GM23248 (cell line): ENCODE data around the gene DYNLT1. TPM values are rescaled to one million over a fixed set of nuclear protein-coding genes. Genes with fewer than 3 reads are reported as not detected.
"Not testable (repeated sequence)": the region's sequence is repeated elsewhere in the genome, so short reads cannot be mapped to it uniquely, and the experiment has no call there.

Experiments
- DNase-seq: peaks from one replicate; pipeline ENCODE4 v3.0.0-alpha.2; 2015
- H2AFZ ChIP-seq: fragments of 200-600 bp; sonication (generic); 2 replicates; pipeline ENCODE4 v1.6.1; 2016; ENCODE audit warnings: antibody characterized with exemption
- H3F3A ChIP-seq: fragments of 200-600 bp; sonication (generic); 2 replicates; pipeline ENCODE4 v1.6.1; 2016; ENCODE audit warnings: mild to moderate bottlenecking, antibody characterized with exemption, mixed run types; ENCODE audit not compliant: insufficient read depth
- H3K27ac ChIP-seq: fragments of 200-600 bp; sonication (generic); 2 replicates; pipeline ENCODE4 v1.5.1; 2016; ENCODE audit warnings: mild to moderate bottlenecking
- H3K27me3 ChIP-seq: fragments of 200-600 bp; sonication (generic); replicated peaks from 2 replicates; pipeline ENCODE4 v1.6.1; 2016; ENCODE audit warnings: mild to moderate bottlenecking; ENCODE audit not compliant: insufficient read depth
- H3K36me3 ChIP-seq: fragments of 200-600 bp; sonication (generic); 2 replicates; pipeline ENCODE4 v1.6.1; 2016; ENCODE audit warnings: low read depth, mild to moderate bottlenecking
- H3K4me1 ChIP-seq: fragments of 200-600 bp; sonication (generic); 2 replicates; pipeline ENCODE4 v1.6.1; 2016; ENCODE audit warnings: mild to moderate bottlenecking; ENCODE audit not compliant: insufficient read depth
- H3K4me2 ChIP-seq: fragments of 200-600 bp; sonication (generic); one replicate; pipeline ENCODE4 v1.6.1; 2016; ENCODE audit warnings: mild to moderate bottlenecking; ENCODE audit not compliant: unreplicated experiment
- H3K4me3 ChIP-seq: fragments of 200-600 bp; sonication (generic); 2 replicates; pipeline ENCODE4 v1.5.1; 2016; ENCODE audit warnings: mild to moderate bottlenecking
- H3K79me2 ChIP-seq: fragments of 200-600 bp; sonication (generic); 2 replicates; pipeline ENCODE4 v1.6.1; 2016; ENCODE audit warnings: mild to moderate bottlenecking; ENCODE audit not compliant: insufficient read depth
- H3K9ac ChIP-seq: fragments of 200-600 bp; sonication (generic); 2 replicates; pipeline ENCODE4 v1.6.1; 2016; ENCODE audit warnings: mild to moderate bottlenecking
- H3K9me2 ChIP-seq: fragments of 200-600 bp; sonication (generic); 2 replicates; pipeline ENCODE4 v1.6.1; 2016; ENCODE audit warnings: mixed run types, mild to moderate bottlenecking, moderate library complexity; ENCODE audit not compliant: insufficient read depth
- H3K9me3 ChIP-seq: fragments of 200-600 bp; sonication (generic); one replicate; pipeline ENCODE4 v1.6.1; 2017; ENCODE audit warnings: low read depth
- H4K20me1 ChIP-seq: fragments of 200-600 bp; sonication (generic); 2 replicates; pipeline ENCODE4 v1.6.0; 2016; ENCODE audit not compliant: insufficient read depth
- EZH2 ChIP-seq: fragments of 200-600 bp; sonication (generic); IDR thresholded peaks from 2 replicates; pipeline ENCODE4 v1.6.1; 2018; ENCODE audit warnings: antibody characterized with exemption, mild to moderate bottlenecking; ENCODE audit not compliant: insufficient read depth, poor library complexity, severe bottlenecking
- EZH2phosphoT487 ChIP-seq: fragments of 200-600 bp; sonication (generic); IDR thresholded peaks from 2 replicates; pipeline ENCODE4 v1.6.1; 2018; ENCODE audit warnings: antibody characterized with exemption, moderate library complexity, mild to moderate bottlenecking, low read depth; ENCODE audit not compliant: insufficient read depth
- WGBS, 2 experiments: methylation state at CpG; one replicate each; pipeline ENCODE4 v1.1.6; 2015 to 2017; ENCODE audit warnings: low lambda C conversion rate in 2 of 2, low coverage in 1 of 2; ENCODE audit errors: missing lambda C conversion rate in 2 of 2; 5-methylcytosine and 5-hydroxymethylcytosine counted together
- in situ Hi-C: fragments of 300-500 bp; cut with MboI; formaldehyde crosslinking; loops from 2 replicates; pipeline ENCODE4 v1.15.0; 2020
- polyA plus RNA-seq: library from polyadenylated mRNA; unstranded; fragments of >200 nt; fragmentation: Nextera tagmentation; extraction: Ambion mirVana; gene quantifications from 2 replicates; pipeline ENCODE4 v1.2.1, GENCODE V29; 2016
- total RNA-seq: library from RNA; depleted of rRNA; stranded (reverse); fragments of >200 nt; shearing (Covaris generic); gene quantifications from 2 replicates; pipeline ENCODE4 v1.2.3, GENCODE V29; 2014

The DYNLT1 gene
- total and polyA plus RNA-seq, 2 experiments from 2014 or later, result 79.7 to 368 TPM

GRCh38 chr6:158620963-158621693 is 23.4 kb downstream of the DYNLT1 start:
- Histone ChIP-seq H3K9me3 (no peaks in the 10 kb centered on the region), H3F3A (no peaks in the 10 kb centered on the region), H3K9me2 (no peaks in the 10 kb centered on the region), H3K4me3 (no peak overlapping the region), H2AFZ (no peak overlapping the region), H3K4me2 (no peak overlapping the region), H3K4me1 (no peaks in the 10 kb centered on the region), H3K79me2 (0 out of 2 replicates have a peak, but pooled peaks cover 10% of the 10 kb centered on the region), H3K36me3 (no peaks in the 10 kb centered on the region), H3K27me3 (no peaks in the 10 kb centered on the region), H4K20me1 (no peaks in the 10 kb centered on the region), H3K9ac (no peak overlapping the region), H3K27ac (no peak overlapping the region)
- in situ Hi-C loops, result no loop called here
- no peak for DNase-seq
- WGBS, 2 experiments, result 92 to 93% methylated on average over 12 to 13 of the region's 13 CpGs
- TF ChIP-seq EZH2 (no peak), EZH2phosphoT487 (no peak)

GRCh38 chr6:158619922-158620801 is 24.4 kb downstream of the DYNLT1 start:
- TF ChIP-seq EZH2phosphoT487 (no peak), EZH2 (no peak)

GRCh38 chr6:158618289-158618688 is 26.3 kb downstream of the DYNLT1 start:
- H3K4me1 ChIP-seq, in situ Hi-C loops: not testable (repeated sequence)
- WGBS, 2 experiments, result 95 to 96% methylated on average over 3 of the region's 3 CpGs

More at GRCh38 chr6:158619922-158620801, 24.4 kb downstream of the DYNLT1 start:
- Histone ChIP-seq H3F3A (no peaks in the 10 kb centered on the region), H3K27ac (no peak overlapping the region), H3K9me3 (no peaks in the 10 kb centered on the region), H2AFZ (no peak overlapping the region), H3K79me2 (0 out of 2 replicates have a peak, but pooled peaks cover 10% of the 10 kb centered on the region), H3K4me3 (no peak overlapping the region), H3K36me3 (0 out of 2 replicates have a peak, but pooled peaks cover under 1% of the 10 kb centered on the region), H4K20me1 (no peaks in the 10 kb centered on the region), H3K4me1 (no peaks in the 10 kb centered on the region), H3K27me3 (no peaks in the 10 kb centered on the region), H3K4me2 (no peak overlapping the region), H3K9me2 (no peaks in the 10 kb centered on the region), H3K9ac (no peak overlapping the region)
- DNase-seq, result no peak
- in situ Hi-C loops, result no loop called here
- WGBS, 2 experiments, result 88 to 92% methylated on average over 17 of the region's 17 CpGs

GRCh38 chr6:158614606-158615005 is 29.9 kb downstream of the DYNLT1 start:
- H3F3A ChIP-seq, DNase-seq, H3K4me2 ChIP-seq, H3K4me1 ChIP-seq, H3K4me3 ChIP-seq, H2AFZ ChIP-seq, H3K9me3 ChIP-seq, H3K9ac ChIP-seq, H3K9me2 ChIP-seq, in situ Hi-C loops, H3K27ac ChIP-seq, H4K20me1 ChIP-seq, H3K27me3 ChIP-seq: not testable (repeated sequence)
- Histone ChIP-seq H3K36me3 (peaks cover 23% of the 10 kb centered on the region; the same call in 1 of the 2 replicates), H3K79me2 (0 out of 2 replicates have a peak, but pooled peaks cover 15% of the 10 kb centered on the region)
- whole genome bisulfite sequencing, 2 experiments, result 95 to 96% methylated on average over 3 of the region's 3 CpGs

More at GRCh38 chr6:158618289-158618688, 26.3 kb downstream of the DYNLT1 start:
- not testable (repeated sequence) for H3K4me2 ChIP-seq, H2AFZ ChIP-seq, H3K4me3 ChIP-seq, H3F3A ChIP-seq, H3K27ac ChIP-seq, H3K27me3 ChIP-seq, H3K9me2 ChIP-seq, H4K20me1 ChIP-seq, DNase-seq, H3K9me3 ChIP-seq, H3K9ac ChIP-seq, H3K36me3 ChIP-seq
- 0 out of 2 replicates have a peak, but pooled peaks cover 10% of the 10 kb centered on the region for H3K79me2 ChIP-seq
